Testis (tissue), 3 donors: ENCODE measurements around the gene USP47. TPM values are rescaled to one million over a fixed set of nuclear protein-coding genes. Genes with fewer than 3 reads are reported as not detected.

ENCODE experiments used
- DNase-seq: peaks from one replicate; pipeline ENCODE4 v3.0.0-alpha.2; 2019
- H3K27ac ChIP-seq, 2 donors: fragments of 200-600 bp; sonication (generic); one replicate each; pipeline ENCODE4 v1.5.1; 2019
- H3K27me3 ChIP-seq: fragments of 200-600 bp; sonication (generic); one replicate; pipeline ENCODE4 v1.5.1; 2019
- H3K36me3 ChIP-seq: fragments of 200-600 bp; sonication (generic); one replicate; pipeline ENCODE4 v1.5.1; 2017; ENCODE audit warnings: low read depth; ENCODE audit errors: missing control alignments
- H3K4me1 ChIP-seq: fragments of 200-600 bp; sonication (generic); one replicate; pipeline ENCODE4 v1.5.1; 2019
- H3K4me3 ChIP-seq, 2 donors: fragments of 200-600 bp; sonication (generic); one replicate each; pipeline ENCODE4 v1.5.1; 2017 to 2019
- H3K9me3 ChIP-seq: fragments of 200-600 bp; sonication (generic); one replicate; pipeline ENCODE4 v1.5.1; 2017
- CTCF ChIP-seq, 3 experiments: fragments of 450-650 bp in 2 of 3; fragments of 200-600 bp in 1 of 3; sonication (generic) in 1 of 3; IDR thresholded peaks; one replicate each; pipeline ENCODE4 v1.5.1; 2016 to 2019; ENCODE audit warnings: antibody characterized with exemption in 3 of 3, mild to moderate bottlenecking in 2 of 3, moderate library complexity in 1 of 3
- POLR2A ChIP-seq: fragments of 450-650 bp; IDR thresholded peaks from one replicate; pipeline ENCODE4 v1.6.1; 2017; ENCODE audit warnings: antibody characterized with exemption, mild to moderate bottlenecking, moderate library complexity
- WGBS, 2 donors: methylation state at CpG; one replicate each; pipeline ENCODE4 v1.1.5; 2018; 5-methylcytosine and 5-hydroxymethylcytosine counted together
- intact Hi-C: fragments of 100-400 bp; cut with DNase I; formaldehyde crosslinking; loops from one replicate; pipeline ENCODE4 v1.15.1; 2023; ENCODE audit warnings: low total_unique reads
- polyA plus RNA-seq: library from polyadenylated mRNA; stranded (reverse); fragments of 350-450 nt; fragmentation: Illumina TruSeq; extraction: RNeasy Lipid Tissue Mini Kit (QIAGEN cat#74804); gene quantifications from one replicate; pipeline ENCODE4 v1.2.3, GENCODE V29; 2014; ENCODE audit warnings: low read depth, low replicate concordance; ENCODE audit not compliant: insufficient read depth
- total RNA-seq, 2 donors: library from RNA; depleted of rRNA; stranded (reverse); fragments of >200 nt; gene quantifications; one replicate each; pipeline ENCODE4 v1.2.3, GENCODE V29; 2016

USP47 gene
- total and polyA plus RNA-seq, 3 donors from 2014 or later = 35.1 to 111 (median 102) TPM

GRCh38 chr11:11806074-11806473 is 35.7 kb upstream of the USP47 start:
- 59 to 75% methylated on average over 3 of the region's 3 CpGs for WGBS, 2 donors

GRCh38 chr11:11806586-11806985 is 35.2 kb upstream of the USP47 start:
- DNase-seq = no peak
- Histone ChIP-seq H3K4me3 (no peak overlapping the region), H3K4me1 (peaks cover 8% of the 10 kb centered on the region), H3K9me3 (no peaks in the 10 kb centered on the region), H3K27me3 (no peaks in the 10 kb centered on the region), H3K27ac (peak overlapping the region in 1 of 2 donors; percentile 30), H3K36me3 (no peaks in the 10 kb centered on the region)
- TF ChIP-seq POLR2A (no peak), CTCF (IDR thresholded peaks at IDR 0.05) (no peak)
- intact Hi-C loops = loop anchor here (10.0 kb wide), 1 partner anchor 238 kb away; no protein-coding TSS in a partner anchor

More at GRCh38 chr11:11806074-11806473, 35.7 kb upstream of the USP47 start:
- intact Hi-C loops = loop anchor here (10.0 kb wide), 1 partner anchor 239 kb away; no protein-coding TSS in a partner anchor
- Histone ChIP-seq H3K9me3 (no peaks in the 10 kb centered on the region), H3K27me3 (no peaks in the 10 kb centered on the region), H3K36me3 (no peaks in the 10 kb centered on the region), H3K4me3 (no peak overlapping the region), H3K4me1 (peaks cover 8% of the 10 kb centered on the region), H3K27ac (peak overlapping the region; percentile 30 to 34)
- DNase-seq = no peak
- TF ChIP-seq CTCF (IDR thresholded peaks at IDR 0.05) = no peak
- no peak for TF ChIP-seq POLR2A

- no peak overlapping the region for H3K4me3 ChIP-seq
- H3K9me3 ChIP-seq = no peaks in the 10 kb centered on the region
- H3K4me1 ChIP-seq = peaks cover 8% of the 10 kb centered on the region
- H3K36me3 ChIP-seq = no peaks in the 10 kb centered on the region
- WGBS, 2 donors = 35 to 44% methylated on average over 8 of the region's 8 CpGs
- intact Hi-C loops = loop anchor here (10.0 kb wide), 1 partner anchor 237 kb away; no protein-coding TSS in a partner anchor
- peak overlapping the region in 1 of 2 donors; percentile 30 for H3K27ac ChIP-seq
- TF ChIP-seq CTCF (IDR thresholded peaks at IDR 0.05) (no peak), POLR2A (no peak)
- H3K27me3 ChIP-seq = no peaks in the 10 kb centered on the region
- DNase-seq = no peak
Measured at GRCh38 chr11:11807811-11808782, 33.7 kb upstream of the USP47 start.

- WGBS, 2 donors = 78 to 79% methylated on average over 4 of the region's 4 CpGs
- H3K4me3 ChIP-seq = no peak overlapping the region
- no peak for DNase-seq
- TF ChIP-seq CTCF (IDR thresholded peaks at IDR 0.05) (no peak), POLR2A (no peak)
- no peaks in the 10 kb centered on the region for H3K9me3 ChIP-seq
- no peaks in the 10 kb centered on the region for H3K36me3 ChIP-seq
- no peaks in the 10 kb centered on the region for H3K27me3 ChIP-seq
- peaks cover 8% of the 10 kb centered on the region for H3K4me1 ChIP-seq
- no peak overlapping the region for H3K27ac ChIP-seq
- intact Hi-C loops = loop anchor here (10.0 kb wide), 1 partner anchor 236 kb away; no protein-coding TSS in a partner anchor
Measured at GRCh38 chr11:11808992-11809615, 32.7 kb upstream of the USP47 start.
